SJSA1 (cell line): ENCODE data around the gene GNG12. TPM values are rescaled to one million over a fixed set of nuclear protein-coding genes. Genes with fewer than 3 reads are reported as not detected.
"Not testable (repeated sequence)": the region's sequence is repeated elsewhere in the genome, so short reads cannot be mapped to it uniquely, and the experiment has no call there.

ENCODE experiments used
- DNase-seq, 2 experiments: peaks; one replicate each; pipeline ENCODE4 v3.0.0-alpha.2; 2015 to 2020; ENCODE audit warnings: low spot score in 2 of 2, low read depth in 1 of 2
- H3K27ac ChIP-seq: fragments of 250-450 bp; sonication (Bioruptor Pico); 2 replicates; pipeline ENCODE4 v1.5.1; 2020; ENCODE audit warnings: mild to moderate bottlenecking, moderate library complexity
- H3K27me3 ChIP-seq: fragments of 250-450 bp; sonication (Bioruptor Pico); replicated peaks from 2 replicates; pipeline ENCODE4 v1.5.1; 2020; ENCODE audit warnings: mild to moderate bottlenecking, moderate library complexity
- H3K36me3 ChIP-seq: fragments of 250-450 bp; sonication (Bioruptor Pico); 2 replicates; pipeline ENCODE4 v1.5.1; 2020; ENCODE audit warnings: mild to moderate bottlenecking
- H3K4me1 ChIP-seq: fragments of 250-450 bp; sonication (Bioruptor Pico); replicated peaks from 2 replicates; pipeline ENCODE4 v1.6.1; 2021; ENCODE audit warnings: mild to moderate bottlenecking
- H3K4me3 ChIP-seq: fragments of 250-450 bp; sonication (Bioruptor Pico); 2 replicates; pipeline ENCODE4 v1.5.1; 2020; ENCODE audit warnings: mild to moderate bottlenecking
- H3K9me3 ChIP-seq: fragments of 250-450 bp; sonication (Bioruptor Pico); replicated peaks from 2 replicates; pipeline ENCODE4 v1.5.1; 2020; ENCODE audit warnings: mild to moderate bottlenecking
- total RNA-seq: library from RNA; depleted of rRNA; stranded (reverse); fragments of >200 nt; shearing (Covaris generic); gene quantifications from 2 replicates; pipeline ENCODE4 v1.2.3, GENCODE V29; 2014

The GNG12 gene
- total RNA-seq, 1 experiment from 2014 or later = 330 TPM

DNA sequence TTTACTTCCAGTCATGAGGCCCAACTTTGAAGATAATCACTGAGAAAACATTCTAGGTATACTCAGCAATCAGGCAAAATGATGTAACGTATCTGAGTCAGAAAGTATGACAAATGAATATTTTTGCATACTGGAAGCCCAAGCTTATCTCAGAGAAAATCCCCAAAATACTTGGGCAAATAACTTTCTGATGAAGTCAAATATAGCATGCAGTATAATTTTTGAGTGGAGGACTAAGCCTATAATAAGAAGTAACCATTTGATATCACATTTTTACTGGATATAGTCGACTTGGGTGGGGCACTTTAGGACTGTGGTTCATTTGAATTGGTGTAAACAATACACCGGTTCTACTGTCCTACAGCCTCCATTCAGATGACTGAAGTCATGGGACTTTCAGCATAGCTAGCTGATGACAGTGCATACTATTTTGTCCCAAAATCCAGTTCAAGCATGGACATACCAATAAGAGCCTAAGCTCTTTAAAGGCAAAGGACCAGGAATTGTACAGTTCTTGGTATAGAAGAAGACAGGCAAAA, 150.5 kb downstream of the GNG12 start:
- H3K27ac ChIP-seq = peak overlapping the region; percentile 79
- no peak overlapping the region for H3K4me3 ChIP-seq
- H3K9me3 ChIP-seq = 0 out of 2 replicates have a peak, but pooled peaks cover 3% of the 10 kb centered on the region
- peaks cover 31% of the 10 kb centered on the region for H3K4me1 ChIP-seq
- H3K27me3 ChIP-seq = no peaks in the 10 kb centered on the region
- peaks cover 27% of the 10 kb centered on the region for H3K36me3 ChIP-seq
- DNase-seq = peak; percentile 79 to 93

- Histone ChIP-seq H3K4me1 (peaks cover 32% of the 10 kb centered on the region), H3K27ac (no peak overlapping the region), H3K4me3 (no peak overlapping the region), H3K9me3 (no peaks in the 10 kb centered on the region), H3K27me3 (no peaks in the 10 kb centered on the region), H3K36me3 (peaks cover 4% of the 10 kb centered on the region)
- DNase-seq = no peak
Observed at GRCh38 chr1:67680486-67680885, 152.8 kb downstream of the GNG12 start.

- no peak overlapping the region for H3K27ac ChIP-seq
- peaks cover 38% of the 10 kb centered on the region for H3K4me1 ChIP-seq
- DNase-seq = no peak
- H3K36me3 ChIP-seq = no peaks in the 10 kb centered on the region
- no peaks in the 10 kb centered on the region for H3K27me3 ChIP-seq
- H3K4me3 ChIP-seq = no peak overlapping the region
- no peaks in the 10 kb centered on the region for H3K9me3 ChIP-seq
Observed at GRCh38 chr1:67679691-67680090, 153.6 kb downstream of the GNG12 start.

DNA sequence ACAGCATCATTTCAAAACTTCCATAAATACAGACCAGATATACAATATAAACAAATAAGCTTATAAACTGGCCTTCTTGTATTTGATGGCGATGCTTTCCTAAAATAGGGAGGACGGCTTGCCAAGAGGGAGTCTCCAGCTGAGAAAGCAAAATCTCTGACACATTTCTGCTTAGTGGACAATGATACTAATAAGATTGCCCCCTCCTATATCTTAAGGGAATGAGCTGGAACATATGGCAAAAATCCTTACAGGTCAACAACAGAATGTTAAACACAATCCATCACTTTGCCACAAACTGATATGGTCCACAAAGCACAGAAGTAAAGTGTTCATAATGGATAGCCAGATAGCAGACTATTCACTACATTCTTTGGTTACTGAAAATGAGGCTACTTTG, 155.3 kb downstream of the GNG12 start:
- no peak overlapping the region for H3K27ac ChIP-seq
- peaks cover 25% of the 10 kb centered on the region for H3K4me1 ChIP-seq
- H3K4me3 ChIP-seq = no peak overlapping the region
- no peaks in the 10 kb centered on the region for H3K9me3 ChIP-seq
- no peaks in the 10 kb centered on the region for H3K27me3 ChIP-seq
- DNase-seq = no peak
- no peaks in the 10 kb centered on the region for H3K36me3 ChIP-seq

- no peak for DNase-seq
- no peak overlapping the region for H3K27ac ChIP-seq
- H3K4me3 ChIP-seq = no peak overlapping the region
- no peaks in the 10 kb centered on the region for H3K36me3 ChIP-seq
- no peaks in the 10 kb centered on the region for H3K9me3 ChIP-seq
- no peaks in the 10 kb centered on the region for H3K27me3 ChIP-seq
- H3K4me1 ChIP-seq = peaks cover 24% of the 10 kb centered on the region
Observed at GRCh38 chr1:67677408-67677807, 155.9 kb downstream of the GNG12 start.

DNA sequence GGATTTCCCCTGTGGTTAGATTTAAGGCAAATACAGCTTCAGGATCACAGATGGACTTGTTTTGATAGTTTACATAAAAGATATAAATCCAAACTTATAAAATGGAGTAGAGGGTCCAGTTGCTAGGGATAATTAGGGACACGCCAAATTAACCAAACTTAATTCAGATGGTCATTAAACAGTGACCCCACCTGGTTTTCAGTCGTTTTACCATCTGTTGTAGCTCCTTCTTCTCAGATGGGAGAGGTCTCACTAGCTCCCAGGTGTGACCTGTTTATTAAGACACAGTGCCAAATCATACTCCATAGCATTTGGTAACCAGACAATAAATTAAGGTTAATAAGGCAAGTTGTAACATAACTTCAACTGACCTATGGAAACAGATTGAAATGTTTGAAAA, 156.3 kb downstream of the GNG12 start:
- Histone ChIP-seq H3K4me3 (no peak overlapping the region), H3K27me3 (no peaks in the 10 kb centered on the region), H3K36me3 (no peaks in the 10 kb centered on the region), H3K27ac (no peak overlapping the region), H3K4me1 (peaks cover 21% of the 10 kb centered on the region), H3K9me3 (no peaks in the 10 kb centered on the region)
- DNase-seq = no peak

GRCh38 chr1:67676287-67676686, 157.0 kb downstream of the GNG12 start:
- H3K27me3 ChIP-seq = no peaks in the 10 kb centered on the region
- H3K36me3 ChIP-seq = no peaks in the 10 kb centered on the region
- DNase-seq = no peak
- no peaks in the 10 kb centered on the region for H3K9me3 ChIP-seq
- H3K4me1 ChIP-seq = peaks cover 19% of the 10 kb centered on the region
- no peak overlapping the region for H3K27ac ChIP-seq
- H3K4me3 ChIP-seq = no peak overlapping the region

GRCh38 chr1:67675800-67676199, 157.5 kb downstream of the GNG12 start:
- Histone ChIP-seq H3K4me1 (peaks cover 19% of the 10 kb centered on the region), H3K36me3 (no peaks in the 10 kb centered on the region), H3K27me3 (no peaks in the 10 kb centered on the region), H3K27ac (no peak overlapping the region), H3K4me3 (no peak overlapping the region), H3K9me3 (no peaks in the 10 kb centered on the region)
- DNase-seq = no peak

GRCh38 chr1:67674260-67675011, 158.8 kb downstream of the GNG12 start:
- Histone ChIP-seq H3K36me3 (no peaks in the 10 kb centered on the region), H3K27me3 (no peaks in the 10 kb centered on the region), H3K27ac (no peak overlapping the region), H3K4me1 (peaks cover 19% of the 10 kb centered on the region), H3K9me3 (no peaks in the 10 kb centered on the region), H3K4me3 (no peak overlapping the region)
- DNase-seq = no peak

DNA sequence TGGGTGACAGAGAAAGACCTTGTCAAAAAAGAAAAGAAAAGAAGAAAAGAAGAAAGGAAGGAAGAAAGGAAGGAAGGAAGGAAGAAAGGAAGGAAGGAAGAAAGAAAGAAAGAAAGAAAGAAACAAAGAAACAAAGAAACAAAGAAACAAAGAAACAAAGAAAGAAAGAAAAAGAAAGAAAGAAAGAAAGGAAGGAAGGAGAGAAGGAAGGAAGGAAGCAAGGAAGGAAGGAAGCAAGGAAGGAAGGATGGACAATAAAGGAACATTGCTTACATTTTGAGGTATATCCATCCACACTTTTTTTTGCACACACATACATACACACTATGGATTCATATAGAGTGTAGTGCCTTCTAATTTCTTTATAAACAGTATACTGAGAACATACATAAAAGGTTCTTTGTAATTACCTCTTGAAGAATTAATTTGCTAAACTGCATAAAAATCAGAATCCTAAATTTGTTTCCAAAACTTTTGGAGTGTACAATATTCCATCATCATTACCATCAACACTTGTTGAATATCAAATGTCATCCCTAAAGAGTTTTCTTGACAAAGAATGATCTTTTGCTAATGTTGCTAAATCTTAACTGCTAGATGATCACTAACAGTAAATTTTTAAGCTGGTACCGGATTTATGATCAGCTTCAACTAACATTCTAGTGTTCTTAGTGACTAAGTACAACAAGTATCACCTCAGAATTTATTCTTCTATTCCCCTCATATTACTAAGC, 159.6 kb downstream of the GNG12 start:
- no peak overlapping the region for H3K27ac ChIP-seq
- no peak for DNase-seq

DNA sequence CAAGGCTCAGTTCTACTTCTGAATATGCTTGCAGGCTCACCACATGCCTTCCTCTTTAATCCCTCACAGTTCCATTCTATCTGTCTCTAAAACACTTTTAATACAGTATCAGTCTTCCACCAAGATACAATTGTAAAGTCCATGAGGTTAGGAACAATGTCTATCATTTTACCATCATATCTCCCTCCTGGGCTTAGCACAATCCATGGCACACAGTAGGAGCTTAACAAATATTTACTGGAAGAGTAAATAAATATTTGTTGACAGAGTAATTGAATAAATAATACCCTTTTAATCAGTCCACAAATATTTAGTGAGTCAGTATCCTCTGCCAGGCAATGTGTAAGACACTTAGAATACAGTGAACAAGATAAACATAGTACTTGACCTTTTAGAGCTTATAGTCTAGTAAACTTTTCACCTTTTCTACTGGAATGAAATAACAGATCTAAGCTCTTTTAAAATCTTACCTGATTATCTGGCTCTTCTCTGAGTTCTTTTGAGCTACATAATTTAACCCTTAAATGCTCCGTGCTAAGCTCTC, 160.9 kb downstream of the GNG12 start:
- Histone ChIP-seq H3K9me3 (no peaks in the 10 kb centered on the region), H3K27ac (no peak overlapping the region), H3K27me3 (no peaks in the 10 kb centered on the region), H3K4me3 (no peak overlapping the region), H3K4me1 (peaks cover 19% of the 10 kb centered on the region), H3K36me3 (no peaks in the 10 kb centered on the region)
- no peak for DNase-seq

More for the DNA sequence above, 159.6 kb downstream of the GNG12 start:
- Histone ChIP-seq H3K9me3 (no peaks in the 10 kb centered on the region), H3K4me1 (peaks cover 19% of the 10 kb centered on the region), H3K4me3 (no peak overlapping the region), H3K36me3 (no peaks in the 10 kb centered on the region), H3K27me3 (no peaks in the 10 kb centered on the region)

DNA sequence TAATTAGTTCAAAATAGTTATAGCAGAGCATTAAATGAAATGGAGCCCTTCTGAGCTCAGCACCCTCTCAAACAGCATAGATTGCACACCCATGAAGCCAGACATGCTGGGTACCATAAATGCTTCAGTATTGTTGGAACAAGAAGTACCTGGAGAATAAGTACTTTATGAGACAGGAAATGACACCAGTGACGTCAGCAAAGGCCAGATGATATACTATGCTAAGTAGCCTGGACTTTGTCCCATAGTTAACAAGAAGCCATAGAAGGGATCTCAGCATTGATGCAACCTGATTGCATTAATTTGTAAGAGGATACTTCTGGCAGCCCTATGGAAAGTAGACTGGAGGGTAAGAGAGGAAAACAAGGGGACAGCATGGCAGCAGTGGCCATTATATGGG, 164.6 kb downstream of the GNG12 start:
- Histone ChIP-seq H3K27ac (no peak overlapping the region), H3K4me1 (peaks cover 7% of the 10 kb centered on the region), H3K4me3 (no peak overlapping the region), H3K36me3 (no peaks in the 10 kb centered on the region), H3K27me3 (no peaks in the 10 kb centered on the region), H3K9me3 (no peaks in the 10 kb centered on the region)
- no peak for DNase-seq

- H3K36me3 ChIP-seq = no peaks in the 10 kb centered on the region
- no peak overlapping the region for H3K27ac ChIP-seq
- no peaks in the 10 kb centered on the region for H3K27me3 ChIP-seq
- H3K4me3 ChIP-seq = no peak overlapping the region
- no peak for DNase-seq
- H3K4me1 ChIP-seq = peaks cover 10% of the 10 kb centered on the region
- no peaks in the 10 kb centered on the region for H3K9me3 ChIP-seq
Observed at GRCh38 chr1:67666636-67667035, 166.6 kb downstream of the GNG12 start.

GRCh38 chr1:67665307-67665706, 168.0 kb downstream of the GNG12 start:
- not testable (repeated sequence) for H3K4me1 ChIP-seq, H3K4me3 ChIP-seq, H3K9me3 ChIP-seq, H3K36me3 ChIP-seq, DNase-seq, H3K27ac ChIP-seq, H3K27me3 ChIP-seq
